ENCODE measurements around the gene KATNA1.

- TF ChIP-seq CTCF (IDR thresholded peaks at IDR 0.05; ENCODE audit: insufficient read depth, low read length) (no peak), POLR2AphosphoS5 (IDR thresholded peaks at IDR 0.05; ENCODE audit: low read depth) (no peak)
Measured at GRCh38 chr6:149567945-149568585, 80.4 kb downstream of the KATNA1 start.
